GM18505 (cell line): Measurements from ENCODE around the gene NME3.

Experiments used
- ATAC-seq: cut with Tn5 transposase; IDR thresholded peaks from one replicate; pipeline ENCODE4 v1.9.1; 2021; ENCODE audit not compliant: unreplicated experiment
- POLR2A ChIP-seq: IDR thresholded peaks from 4 replicates; pipeline ENCODE4 v1.6.1; 2011; ENCODE audit warnings: borderline replicate concordance; ENCODE audit not compliant: insufficient read depth, insufficient read length; ENCODE audit errors: extremely low read depth

NME3 gene

GRCh38 chr16:1781758-1782407 lies 10.5 kb upstream of the NME3 start:
- no peak for TF ChIP-seq POLR2A
- ATAC-seq, result peak; percentile 16

- no peak for TF ChIP-seq POLR2A
- ATAC-seq, result no peak
Observed at GRCh38 chr16:1781254-1781653, 9.9 kb upstream of the NME3 start.

GRCh38 chr16:1780677-1781072 lies 9.3 kb upstream of the NME3 start:
- no peak for TF ChIP-seq POLR2A
- no peak for ATAC-seq

- no peak for ATAC-seq
- TF ChIP-seq POLR2A, result no peak
Observed at GRCh38 chr16:1779741-1780676, 8.7 kb upstream of the NME3 start.

GRCh38 chr16:1779234-1779701 lies 7.9 kb upstream of the NME3 start:
- no peak for TF ChIP-seq POLR2A
- ATAC-seq, result no peak

GRCh38 chr16:1778200-1779179 lies 7.1 kb upstream of the NME3 start:
- no peak for ATAC-seq
- TF ChIP-seq POLR2A, result no peak

GRCh38 chr16:1777375-1778199 lies 6.2 kb upstream of the NME3 start:
- no peak for ATAC-seq
- TF ChIP-seq POLR2A, result no peak

- no peak for TF ChIP-seq POLR2A
- no peak for ATAC-seq
Observed at GRCh38 chr16:1776991-1777374, 5.6 kb upstream of the NME3 start.

- no peak for TF ChIP-seq POLR2A
- ATAC-seq, result no peak
Observed at GRCh38 chr16:1776672-1776955, 5.3 kb upstream of the NME3 start.

GRCh38 chr16:1775846-1776671 lies 4.7 kb upstream of the NME3 start:
- TF ChIP-seq POLR2A, result no peak
- ATAC-seq, result no peak

- TF ChIP-seq POLR2A, result no peak
- ATAC-seq, result no peak
Observed at GRCh38 chr16:1775006-1775845, 3.9 kb upstream of the NME3 start.
